ENCODE data around the gene NXNL2.

Gene NXNL2

GRCh38 chr9:88580961-88581360 lies 46.0 kb downstream of the NXNL2 start:
- DNase-seq: no peak

GRCh38 chr9:88583901-88584596 lies 49.1 kb downstream of the NXNL2 start:
- no peak for DNase-seq

- no peak for DNase-seq
These were observed 50.4 kb downstream of the NXNL2 start for GRCh38 chr9:88585426-88585825.

- no peak for DNase-seq
These were observed 51.5 kb downstream of the NXNL2 start for GRCh38 chr9:88586452-88586851.

GRCh38 chr9:88587182-88587581 lies 52.2 kb downstream of the NXNL2 start:
- DNase-seq: no peak

- DNase-seq: no peak
These were observed 53.1 kb downstream of the NXNL2 start for GRCh38 chr9:88587885-88588649.

GRCh38 chr9:88589656-88590055 lies 54.7 kb downstream of the NXNL2 start:
- no peak for DNase-seq

GRCh38 chr9:88590558-88591146 lies 55.7 kb downstream of the NXNL2 start:
- no peak for DNase-seq

- peak; percentile 21 to 35 for DNase-seq
These were observed 58.7 kb downstream of the NXNL2 start for GRCh38 chr9:88593537-88594185.
